ENCODE results near the gene FFAR3.

The FFAR3 gene

DNA sequence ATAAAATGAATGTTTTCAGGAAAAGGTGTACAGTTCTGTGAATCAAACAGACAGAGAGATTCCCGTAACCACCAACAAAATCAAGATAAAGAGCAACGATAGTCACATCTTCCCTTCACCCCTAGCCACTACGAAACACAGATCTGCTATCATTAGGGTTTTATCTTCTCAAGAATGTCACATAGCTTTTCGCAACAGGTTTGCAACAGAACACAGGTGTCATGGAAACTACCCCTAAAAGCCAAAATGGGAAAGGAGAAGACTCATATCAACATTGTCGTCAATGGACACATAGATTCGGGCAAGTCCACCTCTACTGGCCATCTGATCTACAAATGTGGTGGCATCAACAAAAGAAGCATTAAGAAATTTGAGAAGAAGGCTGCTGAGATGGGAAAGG lies 23.7 kb downstream of the FFAR3 start:
- POLR2A ChIA-PET: no interaction called here
- TF ChIP-seq SCRT2 (tag by site-specific recombination; IDR thresholded peaks at IDR 0.05): peak; percentile 58; the same call in 1 of the 2 replicates
- TF ChIP-seq ZNF48 (tag by site-specific recombination; IDR thresholded peaks at IDR 0.05): no peak
- Histone ChIP-seq H3K4me1 (ENCODE audit: control insufficient read depth, insufficient read depth, low read length) (no peaks in the 10 kb centered on the region), H3K36me3 (ENCODE audit: control insufficient read depth in 2 of 2, insufficient read depth in 1 of 2, low read length in 2 of 2) (no peaks in the 10 kb centered on the region), H3K9me3 (ENCODE audit: control insufficient read depth, insufficient read depth, low read depth, low read length) (peaks cover 16% of the 10 kb centered on the region), H3K27ac (ENCODE audit: extremely low read depth, low read depth, low read length) (no peak overlapping the region), H3K4me3 (ENCODE audit: low read depth, low read length) (no peak overlapping the region)
- CTCF ChIA-PET: interaction anchor here (0.6 to 1.0 kb wide), 2 partner anchors 113 to 337 kb away, joined by 4 to 5 read pairs; no protein-coding TSS in a partner anchor

GRCh38 chr19:35383536-35383935 lies 25.3 kb downstream of the FFAR3 start:
- H3K4me1 ChIP-seq (ENCODE audit: control insufficient read depth, insufficient read depth, low read length): no peaks in the 10 kb centered on the region
- TF ChIP-seq ZNF692 (tag by site-specific recombination; IDR thresholded peaks at IDR 0.05): no peak
- TF ChIP-seq ZSCAN18 (tag by site-specific recombination; IDR thresholded peaks at IDR 0.05): no peak
- no peak for TF ChIP-seq ZNF501 (tag by site-specific recombination; IDR thresholded peaks at IDR 0.05)
- TF ChIP-seq ZNF777 (tag by site-specific recombination; IDR thresholded peaks at IDR 0.05; ENCODE audit: borderline replicate concordance): no peak
- no peak for TF ChIP-seq ZNF10 (tag by site-specific recombination; IDR thresholded peaks at IDR 0.05)
- TF ChIP-seq ZNF26 (tag by site-specific recombination; IDR thresholded peaks at IDR 0.05): no peak
- no peak for TF ChIP-seq ZNF623 (tag by site-specific recombination; IDR thresholded peaks at IDR 0.05)
- no peak for TF ChIP-seq ZNF768 (tag by site-specific recombination; IDR thresholded peaks at IDR 0.05)
- TF ChIP-seq ZNF202 (tag by site-specific recombination; IDR thresholded peaks at IDR 0.05; ENCODE audit: borderline replicate concordance): no peak
- TF ChIP-seq ZBTB20 (tag by site-specific recombination; IDR thresholded peaks at IDR 0.05): no peak
- no peak for TF ChIP-seq HOXA7 (CRISPR knock-in tag; IDR thresholded peaks at IDR 0.05; ENCODE audit: borderline replicate concordance)
- TF ChIP-seq PRDM2 (tag by site-specific recombination; IDR thresholded peaks at IDR 0.05; ENCODE audit: borderline replicate concordance): no peak
- no peak for TF ChIP-seq ZNF747 (tag by site-specific recombination; IDR thresholded peaks at IDR 0.05)
- no peak for TF ChIP-seq ZNF600 (tag by site-specific recombination; IDR thresholded peaks at IDR 0.05)
- no peak for TF ChIP-seq REPIN1 (tag by site-specific recombination; IDR thresholded peaks at IDR 0.05; ENCODE audit: low read depth)
- no peak for TF ChIP-seq ZNF324 (tag by site-specific recombination; IDR thresholded peaks at IDR 0.05)
- no peak for TF ChIP-seq ZBTB17 (tag by site-specific recombination; IDR thresholded peaks at IDR 0.05)
- TF ChIP-seq SP2 (tag by site-specific recombination; IDR thresholded peaks at IDR 0.05): no peak
- H3K27ac ChIP-seq (ENCODE audit: extremely low read depth, low read depth, low read length): no peak overlapping the region
- CTCF ChIA-PET: interaction anchor here (1.2 kb wide), 1 partner anchor 30 kb away, joined by 3 read pairs; no protein-coding TSS in a partner anchor
- H3K36me3 ChIP-seq (ENCODE audit: control insufficient read depth in 2 of 2, insufficient read depth in 1 of 2, low read length in 2 of 2): no peaks in the 10 kb centered on the region
- POLR2A ChIA-PET: no interaction called here
- no peak overlapping the region for H3K4me3 ChIP-seq (ENCODE audit: low read depth, low read length)
- H3K9me3 ChIP-seq (ENCODE audit: control insufficient read depth, insufficient read depth, low read depth, low read length): peaks cover 13% of the 10 kb centered on the region

Data from HEK293 (cell line).